Hepatocyte (in vitro differentiated cells): ENCODE results near the gene TNPO3. TPM values are rescaled to one million over a fixed set of nuclear protein-coding genes. Genes with fewer than 3 reads are reported as not detected.

Experiments used
- DNase-seq: peaks from one replicate; pipeline ENCODE4 v3.0.0-alpha.2; 2016; ENCODE audit warnings: low spot score
- H2AFZ ChIP-seq: fragments of 200-600 bp; sonication (generic); 2 replicates; pipeline ENCODE4 v1.6.0; 2016; ENCODE audit warnings: antibody characterized with exemption, mild to moderate bottlenecking
- H3K27ac ChIP-seq: fragments of 200-600 bp; sonication (generic); 2 replicates; pipeline ENCODE4 v1.5.1; 2016; ENCODE audit warnings: mild to moderate bottlenecking
- H3K27me3 ChIP-seq: fragments of 200-600 bp; sonication (generic); 2 replicates; pipeline ENCODE4 v1.6.1; 2016
- H3K36me3 ChIP-seq: fragments of 200-600 bp; sonication (generic); replicated peaks from 2 replicates; pipeline ENCODE4 v1.5.1; 2016; ENCODE audit warnings: low read depth; ENCODE audit not compliant: insufficient read depth
- H3K4me1 ChIP-seq: fragments of 200-600 bp; sonication (generic); 2 replicates; pipeline ENCODE4 v1.5.1; 2016; ENCODE audit warnings: mild to moderate bottlenecking, moderate library complexity; ENCODE audit not compliant: insufficient read depth
- H3K4me2 ChIP-seq: fragments of 200-600 bp; sonication (generic); 2 replicates; pipeline ENCODE4 v1.6.0; 2016
- H3K4me3 ChIP-seq: fragments of 200-600 bp; sonication (generic); 2 replicates; pipeline ENCODE4 v1.5.1; 2016; ENCODE audit warnings: mild to moderate bottlenecking
- H3K79me2 ChIP-seq: fragments of 200-600 bp; sonication (generic); 2 replicates; pipeline ENCODE4 v1.6.0; 2017; ENCODE audit warnings: mild to moderate bottlenecking
- H3K9me2 ChIP-seq: fragments of 200-600 bp; sonication (generic); replicated peaks from 2 replicates; pipeline ENCODE4 v1.6.0; 2017; ENCODE audit warnings: mild to moderate bottlenecking; ENCODE audit not compliant: insufficient read depth
- H3K9me3 ChIP-seq: fragments of 200-600 bp; sonication (generic); 2 replicates; pipeline ENCODE4 v1.5.1; 2016; ENCODE audit warnings: low read depth, mild to moderate bottlenecking
- H4K20me1 ChIP-seq: fragments of 200-600 bp; sonication (generic); 2 replicates; pipeline ENCODE4 v1.6.0; 2016; ENCODE audit warnings: mild to moderate bottlenecking; ENCODE audit not compliant: insufficient read depth, poor library complexity, severe bottlenecking
- EZH2 ChIP-seq: fragments of 200-600 bp; sonication (generic); IDR thresholded peaks from 2 replicates; pipeline ENCODE4 v1.6.1; 2016; ENCODE audit warnings: antibody characterized with exemption, mild to moderate bottlenecking, borderline replicate concordance
- EZH2phosphoT487 ChIP-seq: fragments of 200-600 bp; sonication (generic); IDR thresholded peaks from one replicate; pipeline ENCODE4 v1.6.1; 2018; ENCODE audit warnings: antibody characterized with exemption, mild to moderate bottlenecking, low read depth, moderate library complexity; ENCODE audit not compliant: unreplicated experiment, severe bottlenecking
- WGBS: methylation state at CpG from one replicate; pipeline ENCODE4 v1.1.6; 2016; ENCODE audit warnings: low lambda C conversion rate; ENCODE audit errors: missing lambda C conversion rate; 5-methylcytosine and 5-hydroxymethylcytosine counted together
- polyA plus RNA-seq: library from polyadenylated mRNA; unstranded; fragments of >200 nt; fragmentation: Nextera tagmentation; extraction: Ambion mirVana; gene quantifications from 2 replicates; pipeline ENCODE4 v1.2.1, GENCODE V29; 2016
- total RNA-seq: library from RNA; depleted of rRNA; stranded (reverse); fragments of >200 nt; gene quantifications from 2 replicates; pipeline ENCODE4 v1.2.3, GENCODE V29; 2014
- TF ChIP-seq, protein P1 (sequence below): fragments of 200-600 bp; sonication (generic); IDR thresholded peaks from 2 replicates; pipeline ENCODE4 v1.5.1; 2016; ENCODE audit warnings: antibody characterized with exemption, mild to moderate bottlenecking; ENCODE audit not compliant: poor library complexity

The TNPO3 gene
- total and polyA plus RNA-seq, 2 experiments from 2014 or later = 19.9 to 35.4 TPM

DNA sequence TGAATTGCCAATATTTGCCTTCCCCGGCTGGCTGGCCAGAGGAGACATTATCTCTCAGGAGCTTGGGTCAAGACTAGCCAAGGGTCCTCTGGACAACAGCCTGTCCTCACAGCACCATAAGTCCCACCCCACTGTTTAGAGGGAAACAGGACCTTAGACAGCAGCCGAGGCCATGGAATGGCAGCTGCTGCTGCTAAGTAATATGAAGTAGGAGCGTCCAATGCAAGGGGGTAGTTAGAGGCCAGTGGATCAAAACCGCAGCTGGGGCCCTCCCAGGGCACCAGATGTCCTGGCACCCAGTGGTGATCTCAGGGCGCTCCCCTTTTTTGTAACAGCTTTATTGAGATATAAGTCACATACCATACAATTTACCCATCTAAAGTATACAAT is 131.5 kb downstream of the TNPO3 start:
- Histone ChIP-seq H4K20me1 (no peaks in the 10 kb centered on the region), H3K9me2 (no peaks in the 10 kb centered on the region), H3K79me2 (no peaks in the 10 kb centered on the region), H3K27me3 (peaks cover 39% of the 10 kb centered on the region), H3K9me3 (no peaks in the 10 kb centered on the region), H3K4me2 (no peak overlapping the region), H3K4me3 (no peak overlapping the region), H3K36me3 (no peaks in the 10 kb centered on the region), H2AFZ (no peak overlapping the region), H3K4me1 (no peaks in the 10 kb centered on the region), H3K27ac (no peak overlapping the region)
- 85% methylated on average over 5 of the region's 5 CpGs for WGBS
- TF ChIP-seq EZH2 (no peak), EZH2phosphoT487 (no peak)
- TF ChIP-seq, protein P1, sequence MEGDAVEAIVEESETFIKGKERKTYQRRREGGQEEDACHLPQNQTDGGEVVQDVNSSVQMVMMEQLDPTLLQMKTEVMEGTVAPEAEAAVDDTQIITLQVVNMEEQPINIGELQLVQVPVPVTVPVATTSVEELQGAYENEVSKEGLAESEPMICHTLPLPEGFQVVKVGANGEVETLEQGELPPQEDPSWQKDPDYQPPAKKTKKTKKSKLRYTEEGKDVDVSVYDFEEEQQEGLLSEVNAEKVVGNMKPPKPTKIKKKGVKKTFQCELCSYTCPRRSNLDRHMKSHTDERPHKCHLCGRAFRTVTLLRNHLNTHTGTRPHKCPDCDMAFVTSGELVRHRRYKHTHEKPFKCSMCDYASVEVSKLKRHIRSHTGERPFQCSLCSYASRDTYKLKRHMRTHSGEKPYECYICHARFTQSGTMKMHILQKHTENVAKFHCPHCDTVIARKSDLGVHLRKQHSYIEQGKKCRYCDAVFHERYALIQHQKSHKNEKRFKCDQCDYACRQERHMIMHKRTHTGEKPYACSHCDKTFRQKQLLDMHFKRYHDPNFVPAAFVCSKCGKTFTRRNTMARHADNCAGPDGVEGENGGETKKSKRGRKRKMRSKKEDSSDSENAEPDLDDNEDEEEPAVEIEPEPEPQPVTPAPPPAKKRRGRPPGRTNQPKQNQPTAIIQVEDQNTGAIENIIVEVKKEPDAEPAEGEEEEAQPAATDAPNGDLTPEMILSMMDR = no peak
- no peak for DNase-seq

DNA sequence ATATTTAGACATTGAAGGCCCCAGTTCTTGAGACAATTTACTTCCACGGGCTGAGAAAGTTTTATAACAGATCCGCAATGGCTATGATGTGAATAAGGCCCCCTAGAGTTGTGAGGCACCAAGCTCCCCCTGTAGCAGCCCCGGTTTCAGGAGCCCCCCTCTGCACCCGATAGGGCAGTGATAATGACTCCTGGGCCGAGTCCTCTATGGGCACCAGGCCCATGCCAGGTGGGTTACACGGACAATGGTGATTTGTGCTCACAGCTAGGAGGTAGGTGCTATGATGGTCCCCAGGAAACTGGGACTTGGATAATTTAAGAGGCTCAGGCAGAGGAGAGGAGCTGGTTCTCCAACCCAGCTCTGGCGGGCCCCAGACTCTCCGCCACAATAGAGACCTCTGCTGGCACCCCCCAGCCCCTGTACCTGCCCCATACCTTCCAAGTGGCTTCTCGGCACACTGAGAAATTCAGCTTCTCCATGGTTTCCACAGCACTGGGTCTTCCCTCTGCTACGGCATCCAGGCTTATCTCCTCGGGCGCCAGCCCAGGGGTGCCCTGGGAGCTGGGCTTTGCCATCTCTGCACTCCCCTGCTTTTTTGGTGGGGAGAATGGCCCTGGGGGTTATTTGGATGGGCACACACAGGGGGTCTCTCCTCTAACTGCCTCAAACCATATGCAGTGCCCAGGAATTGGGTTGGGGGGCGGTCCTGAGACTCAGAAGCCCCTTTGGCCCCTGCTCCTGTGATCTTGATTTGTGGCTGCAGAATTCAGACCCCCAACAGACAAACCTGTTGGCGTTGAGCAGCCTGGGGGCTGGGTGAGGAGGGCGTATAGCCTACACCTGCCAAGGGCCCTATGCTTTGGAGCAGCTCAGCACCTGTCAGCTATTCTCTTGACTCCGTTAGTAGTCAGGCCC is 132.2 kb downstream of the TNPO3 start:
- Histone ChIP-seq H3K9me2 (no peaks in the 10 kb centered on the region), H3K4me3 (no peak overlapping the region), H4K20me1 (no peaks in the 10 kb centered on the region), H3K79me2 (no peaks in the 10 kb centered on the region), H3K9me3 (no peaks in the 10 kb centered on the region), H3K27me3 (peaks cover 42% of the 10 kb centered on the region), H3K4me1 (no peaks in the 10 kb centered on the region), H3K4me2 (no peak overlapping the region), H2AFZ (no peak overlapping the region), H3K27ac (no peak overlapping the region), H3K36me3 (no peaks in the 10 kb centered on the region)
- WGBS = 86% methylated on average over 16 of the region's 16 CpGs
- no peak for DNase-seq
- TF ChIP-seq EZH2phosphoT487 (no peak), EZH2 (no peak)
- TF ChIP-seq, protein P1 = no peak

GRCh38 chr7:128921866-128922440 is 133.0 kb downstream of the TNPO3 start:
- Histone ChIP-seq H3K27ac (no peak overlapping the region), H3K79me2 (no peaks in the 10 kb centered on the region), H3K9me2 (no peaks in the 10 kb centered on the region), H2AFZ (no peak overlapping the region), H3K9me3 (no peaks in the 10 kb centered on the region), H4K20me1 (no peaks in the 10 kb centered on the region), H3K4me1 (no peaks in the 10 kb centered on the region), H3K4me3 (no peak overlapping the region), H3K36me3 (no peaks in the 10 kb centered on the region), H3K27me3 (peaks cover 45% of the 10 kb centered on the region), H3K4me2 (no peak overlapping the region)
- TF ChIP-seq EZH2phosphoT487 = no peak
- TF ChIP-seq EZH2 = no peak
- TF ChIP-seq, protein P1 = no peak
- WGBS = 77% methylated on average over 9 of the region's 9 CpGs
- no peak for DNase-seq
